K562 (cell line): ENCODE measurements around the gene ATP8B2. TPM values are rescaled to one million over a fixed set of nuclear protein-coding genes. Genes with fewer than 3 reads are reported as not detected.

Experiments used
- BDP1 ChIP-seq: IDR thresholded peaks from 3 replicates; pipeline ENCODE4 v1.6.1; 2011; ENCODE audit not compliant: insufficient read length, insufficient read depth
- CBFA2T2 ChIP-seq: fragments of 450-650 bp; conservative IDR thresholded peaks from 2 replicates; pipeline ENCODE4 v1.6.1; 2017; ENCODE audit warnings: mild to moderate bottlenecking
- CBFA2T3 ChIP-seq: fragments of 450-650 bp; IDR thresholded peaks from 2 replicates; pipeline ENCODE4 v1.6.1; 2017
- CBX3 ChIP-seq, 2 experiments: IDR thresholded peaks; 1 replicate in 1 of 2; 2 replicates in 1 of 2; pipeline ENCODE4 v1.6.1; 2012; ENCODE audit warnings: inconsistent platforms in 2 of 2, low read length in 2 of 2, borderline replicate concordance in 1 of 2, control low read depth in 1 of 2
- CSDE1 ChIP-seq, 2 experiments: fragments of 450-650 bp; IDR thresholded peaks; 2 replicates each; pipeline ENCODE4 v1.6.1; 2016; ENCODE audit warnings: mild to moderate bottlenecking in 1 of 2
- EGR1 ChIP-seq: fragments of 450-650 bp; conservative IDR thresholded peaks from 2 replicates; pipeline ENCODE4 v1.6.1; 2017; ENCODE audit warnings: mild to moderate bottlenecking
- ETV1 ChIP-seq: fragments of 450-650 bp; conservative IDR thresholded peaks from 2 replicates; pipeline ENCODE4 v1.6.1; 2016; ENCODE audit warnings: missing genetic modification characterization, control low read depth, low read depth, missing compliant biosample characterization
- FOSL1 ChIP-seq: fragments of 200-800 bp; sonication (Bioruptor generic); conservative IDR thresholded peaks from 2 replicates; pipeline ENCODE4 v1.6.1; 2016; ENCODE audit warnings: missing genetic modification characterization, missing compliant biosample characterization
- KLF1 ChIP-seq: fragments of 450-650 bp; IDR thresholded peaks from 2 replicates; pipeline ENCODE4 v1.6.1; 2016; ENCODE audit warnings: missing genetic modification characterization, missing compliant biosample characterization
- KLF13 ChIP-seq: fragments of 450-650 bp; IDR thresholded peaks from 2 replicates; pipeline ENCODE4 v1.6.1; 2016; ENCODE audit warnings: missing genetic modification characterization, low read depth, mild to moderate bottlenecking, missing compliant biosample characterization, moderate library complexity, borderline replicate concordance
- PBX2 ChIP-seq, 2 experiments: IDR thresholded peaks in 1 of 2; conservative IDR thresholded peaks in 1 of 2; 2 replicates each; pipeline ENCODE4 v1.6.1; 2016; ENCODE audit warnings: low read depth in 2 of 2, mild to moderate bottlenecking in 1 of 2, missing compliant biosample characterization in 1 of 2, missing genetic modification characterization in 1 of 2, moderate library complexity in 1 of 2
- RFX1 ChIP-seq: fragments of 450-650 bp; IDR thresholded peaks from 2 replicates; pipeline ENCODE4 v1.6.1; 2016; ENCODE audit warnings: mild to moderate bottlenecking, moderate library complexity
- RNF2 ChIP-seq: sonication (generic); IDR thresholded peaks from 2 replicates; pipeline ENCODE4 v1.6.1; 2016
- SMAD4 ChIP-seq: fragments of 250-450 bp; sonication (Bioruptor Pico); conservative IDR thresholded peaks from 2 replicates; pipeline ENCODE4 v1.8.0; 2021; ENCODE audit warnings: inconsistent platforms, mild to moderate bottlenecking, moderate library complexity
- XRCC3 ChIP-seq: fragments of 450-650 bp; IDR thresholded peaks from 2 replicates; pipeline ENCODE4 v1.6.1; 2017; ENCODE audit warnings: mild to moderate bottlenecking, moderate library complexity
- XRCC4 ChIP-seq: IDR thresholded peaks from one replicate; pipeline ENCODE4 v1.6.1; 2011; ENCODE audit not compliant: insufficient read depth, insufficient read length; ENCODE audit errors: extremely low read depth
- ZNF583 ChIP-seq: fragments of 250-450 bp; sonication (Bioruptor Pico); IDR thresholded peaks from 2 replicates; pipeline ENCODE4 v1.4.0; 2020
- ZNF699 ChIP-seq: fragments of 250-450 bp; sonication (Bioruptor Pico); IDR thresholded peaks from 2 replicates; pipeline ENCODE4 v1.8.0; 2021; ENCODE audit warnings: mild to moderate bottlenecking, moderate library complexity; ENCODE audit not compliant: insufficient replicate concordance
- ZZZ3 ChIP-seq: fragments of 450-650 bp; IDR thresholded peaks from 2 replicates; pipeline ENCODE4 v1.6.1; 2016; ENCODE audit warnings: antibody characterized with exemption, mild to moderate bottlenecking, moderate library complexity
- polyA plus RNA-seq, 8 experiments: library from polyadenylated mRNA; depleted of rRNA in 4 of 8; stranded (reverse) in 5 of 8; unstranded in 3 of 8; fragments of >200 nt; fragmentation: Nextera tagmentation in 2 of 8; fragmentation: Illumina TruSeq in 1 of 8; extraction: Ambion mirVana in 2 of 8; extraction: Trizol in 1 of 8; gene quantifications; 2 replicates each; pipeline versions ENCODE4 v1.2.1 to v1.2.3, GENCODE V29; 2011 to 2014; ENCODE audit warnings: inconsistent platforms in 1 of 8, missing spikeins in 1 of 8
- total RNA-seq, 7 experiments: library from RNA; depleted of rRNA in 6 of 7; stranded (reverse); fragments of >200 nt in 6 of 7; fragmentation: Illumina TruSeq in 2 of 7; extraction: Trizol in 2 of 7; gene quantifications; 2 replicates each; pipeline versions ENCODE4 v1.2.1 to v1.2.3, GENCODE V29; 2011 to 2021; ENCODE audit warnings: low replicate concordance in 1 of 7
- TF ChIP-seq, protein P1 (sequence below): fragments of 450-650 bp; IDR thresholded peaks from 2 replicates; pipeline ENCODE4 v1.6.1; 2016; ENCODE audit warnings: antibody characterized with exemption
- TF ChIP-seq, protein P2 (sequence below): fragments of 450-650 bp; IDR thresholded peaks from 2 replicates; pipeline ENCODE4 v1.7.0; 2016; ENCODE audit warnings: borderline replicate concordance
- TF ChIP-seq, protein P3 (sequence below): fragments of 450-650 bp; IDR thresholded peaks from one replicate; pipeline ENCODE4 v1.6.1; 2018; ENCODE audit warnings: mild to moderate bottlenecking, moderate library complexity; ENCODE audit not compliant: partially characterized antibody

ATP8B2 gene
- total and polyA plus RNA-seq, 9 of the 15 experiments (the other 6 are each of a cell fraction or from before 2014, with no cell fraction given) = 0.27 to 33.2 (median 18.4) TPM

DNA sequence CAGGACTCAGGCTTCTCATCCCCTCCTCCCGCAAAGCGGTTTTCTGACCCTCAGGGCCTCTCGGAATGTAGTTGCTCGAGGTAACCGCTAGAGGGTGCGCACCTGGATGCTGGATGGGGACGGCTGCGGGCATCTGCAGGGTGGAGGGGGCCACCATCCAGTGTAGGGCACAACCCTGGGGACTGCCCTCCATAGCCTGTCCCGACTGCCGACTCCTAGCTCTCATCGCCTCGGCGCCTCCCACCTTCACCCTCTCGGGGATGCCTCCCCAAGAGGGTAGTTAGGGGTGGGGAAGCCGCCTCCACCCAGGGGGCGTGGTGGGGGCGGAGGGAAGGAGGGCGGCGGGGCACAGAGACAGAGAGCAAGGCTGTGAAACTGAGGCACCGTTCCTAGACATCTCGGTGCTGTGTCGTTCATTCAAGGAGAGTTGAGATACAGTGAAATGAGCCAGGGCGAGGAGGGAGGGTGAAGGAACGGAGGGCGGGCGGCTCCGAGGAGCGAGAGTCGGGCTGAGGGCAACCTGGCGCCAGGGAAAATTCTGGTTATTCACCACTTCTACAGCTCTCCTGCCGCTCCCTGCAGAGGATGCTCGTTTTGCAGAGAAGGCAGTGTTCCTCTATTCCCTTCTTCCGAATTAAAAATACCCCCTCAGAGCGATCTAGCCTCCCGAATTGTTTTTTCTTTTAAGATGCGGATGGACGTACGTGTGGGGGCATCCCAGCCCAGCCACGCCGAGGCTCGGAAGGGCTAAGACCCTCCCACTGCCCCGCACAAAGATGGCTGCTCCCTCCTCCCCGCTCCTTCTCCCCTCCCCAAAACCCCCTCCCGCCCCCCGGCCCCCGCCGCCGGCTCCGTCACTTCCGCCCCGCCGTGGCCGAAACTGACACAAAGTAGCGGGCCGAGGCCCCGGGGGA, at the start of gene ATP8B2 (continued):
- TF ChIP-seq FOSL1 (tag) (no peak), ZNF583 (no peak), PBX2 (CRISPR knock-in tag; IDR thresholded peaks at IDR 0.05; ENCODE audit: low read depth) (no peak), PBX2 (tag; conservative IDR thresholded peaks at IDR 0.05; ENCODE audit: low read depth) (no peak), CBFA2T3 (no peak), XRCC3 (no peak), ZZZ3 (no peak), CBFA2T2 (no peak), KLF13 (tag) (no peak), XRCC4 (no peak), CSDE1 (IDR thresholded peaks at IDR 0.05) (no peak), BDP1 (no peak), RNF2 (no peak), RFX1 (no peak; the same call in 1 of the 2 replicates), SMAD4 (CRISPR knock-in tag) (no peak), CBX3 (IDR thresholded peaks at IDR 0.05; ENCODE audit: borderline replicate concordance in 1 of 2, low read length in 2 of 2) (no peak), ZNF699 (CRISPR knock-in tag) (no peak), EGR1 (peak; percentile 72), KLF1 (tag) (no peak), ETV1 (tag) (no peak)
- TF ChIP-seq, protein P1, sequence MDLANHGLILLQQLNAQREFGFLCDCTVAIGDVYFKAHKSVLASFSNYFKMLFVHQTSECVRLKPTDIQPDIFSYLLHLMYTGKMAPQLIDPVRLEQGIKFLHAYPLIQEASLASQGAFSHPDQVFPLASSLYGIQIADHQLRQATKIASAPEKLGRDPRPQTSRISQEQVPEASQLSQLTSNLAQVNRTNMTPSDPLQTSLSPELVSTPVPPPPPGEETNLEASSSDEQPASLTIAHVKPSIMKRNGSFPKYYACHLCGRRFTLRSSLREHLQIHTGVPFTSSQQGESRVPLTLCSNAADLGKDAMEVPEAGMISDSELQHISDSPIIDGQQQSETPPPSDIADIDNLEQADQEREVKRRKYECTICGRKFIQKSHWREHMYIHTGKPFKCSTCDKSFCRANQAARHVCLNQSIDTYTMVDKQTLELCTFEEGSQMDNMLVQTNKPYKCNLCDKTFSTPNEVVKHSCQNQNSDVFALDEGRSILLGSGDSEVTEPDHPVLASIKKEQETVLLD = peak; percentile 84; the same call in 1 of the 2 replicates
- TF ChIP-seq, protein P2, sequence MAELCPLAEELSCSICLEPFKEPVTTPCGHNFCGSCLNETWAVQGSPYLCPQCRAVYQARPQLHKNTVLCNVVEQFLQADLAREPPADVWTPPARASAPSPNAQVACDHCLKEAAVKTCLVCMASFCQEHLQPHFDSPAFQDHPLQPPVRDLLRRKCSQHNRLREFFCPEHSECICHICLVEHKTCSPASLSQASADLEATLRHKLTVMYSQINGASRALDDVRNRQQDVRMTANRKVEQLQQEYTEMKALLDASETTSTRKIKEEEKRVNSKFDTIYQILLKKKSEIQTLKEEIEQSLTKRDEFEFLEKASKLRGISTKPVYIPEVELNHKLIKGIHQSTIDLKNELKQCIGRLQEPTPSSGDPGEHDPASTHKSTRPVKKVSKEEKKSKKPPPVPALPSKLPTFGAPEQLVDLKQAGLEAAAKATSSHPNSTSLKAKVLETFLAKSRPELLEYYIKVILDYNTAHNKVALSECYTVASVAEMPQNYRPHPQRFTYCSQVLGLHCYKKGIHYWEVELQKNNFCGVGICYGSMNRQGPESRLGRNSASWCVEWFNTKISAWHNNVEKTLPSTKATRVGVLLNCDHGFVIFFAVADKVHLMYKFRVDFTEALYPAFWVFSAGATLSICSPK = no peak
- TF ChIP-seq, protein P3, sequence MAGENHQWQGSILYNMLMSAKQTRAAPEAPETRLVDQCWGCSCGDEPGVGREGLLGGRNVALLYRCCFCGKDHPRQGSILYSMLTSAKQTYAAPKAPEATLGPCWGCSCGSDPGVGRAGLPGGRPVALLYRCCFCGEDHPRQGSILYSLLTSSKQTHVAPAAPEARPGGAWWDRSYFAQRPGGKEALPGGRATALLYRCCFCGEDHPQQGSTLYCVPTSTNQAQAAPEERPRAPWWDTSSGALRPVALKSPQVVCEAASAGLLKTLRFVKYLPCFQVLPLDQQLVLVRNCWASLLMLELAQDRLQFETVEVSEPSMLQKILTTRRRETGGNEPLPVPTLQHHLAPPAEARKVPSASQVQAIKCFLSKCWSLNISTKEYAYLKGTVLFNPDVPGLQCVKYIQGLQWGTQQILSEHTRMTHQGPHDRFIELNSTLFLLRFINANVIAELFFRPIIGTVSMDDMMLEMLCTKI = no peak
